Caco-2 (cell line): Measurements from ENCODE around the gene ZNF77. TPM values are rescaled to one million over a fixed set of nuclear protein-coding genes. Genes with fewer than 3 reads are reported as not detected.

Source experiments
- BruUV-seq: library from RNA; stranded (reverse); fragments of 400-500 nt; replicated peaks from 2 replicates; lab custom pipeline; 2021; lab: Mats Ljungman, UMichigan
- CTCF ChIA-PET: fragments of 300-600 bp; sonication (Branson Sonifier 250); formaldehyde crosslinking; loops from one replicate; lab custom pipeline; 2022; ENCODE audit warnings: antibody characterized with exemption; lab: Charles Lee
- POLR2A ChIA-PET: fragments of 300-600 bp; sonication (Branson Sonifier 250); formaldehyde crosslinking; loops from one replicate; lab custom pipeline; 2022; ENCODE audit warnings: antibody characterized with exemption; lab: Charles Lee
- DNase-seq, 2 experiments: peaks; one replicate each; pipeline versions ENCODE4 v3.0.0 to v3.0.0-alpha.2; 2020 to 2022
- H3K27me3 ChIP-seq: replicated peaks from 2 replicates; pipeline ENCODE4 v1.6.0; 2011; ENCODE audit warnings: low read length; ENCODE audit not compliant: control insufficient read depth, insufficient read depth
- H3K36me3 ChIP-seq: 2 replicates; pipeline ENCODE4 v1.5.1; 2011; ENCODE audit warnings: low read length; ENCODE audit not compliant: control insufficient read depth, insufficient read depth
- H3K4me1 ChIP-seq: fragments of 250-450 bp; sonication (Bioruptor Pico); 2 replicates; pipeline ENCODE4 v1.5.1; 2020; ENCODE audit warnings: mild to moderate bottlenecking
- H3K4me3 ChIP-seq: 2 replicates; pipeline ENCODE4 v1.5.1; 2011; ENCODE audit warnings: low read depth, mild to moderate bottlenecking, control low read depth, low read length
- H3K9me3 ChIP-seq: fragments of 250-450 bp; sonication (Bioruptor Pico); 2 replicates; pipeline ENCODE4 v1.5.1; 2020; ENCODE audit warnings: mild to moderate bottlenecking, moderate library complexity
- H3K27ac Mint-ChIP-seq: one replicate; pipeline ENCODE4 v1.8.0; 2022; ENCODE audit warnings: mixed read lengths; ENCODE audit not compliant: unreplicated experiment
- H3K27me3 Mint-ChIP-seq: one replicate; pipeline ENCODE4 v1.8.0; 2022; ENCODE audit warnings: mixed read lengths; ENCODE audit not compliant: insufficient read depth, unreplicated experiment
- H3K36me3 Mint-ChIP-seq: one replicate; pipeline ENCODE4 v1.8.0; 2022; ENCODE audit warnings: mild to moderate bottlenecking, mixed read lengths; ENCODE audit not compliant: insufficient read depth, unreplicated experiment
- H3K4me1 Mint-ChIP-seq: one replicate; pipeline ENCODE4 v1.8.0; 2022; ENCODE audit warnings: low read depth, mixed read lengths; ENCODE audit not compliant: unreplicated experiment
- H3K4me3 Mint-ChIP-seq: one replicate; pipeline ENCODE4 v1.8.0; 2022; ENCODE audit warnings: mild to moderate bottlenecking, moderate library complexity, mixed read lengths; ENCODE audit not compliant: unreplicated experiment
- H3K9me3 Mint-ChIP-seq: one replicate; pipeline ENCODE4 v1.8.0; 2022; ENCODE audit warnings: mixed read lengths; ENCODE audit not compliant: unreplicated experiment
- intact Hi-C: fragments of 100-400 bp; cut with micrococcal nuclease; formaldehyde crosslinking; loops from one replicate; pipeline ENCODE4 v1.10.0; 2022; ENCODE audit not compliant: unreplicated experiment
- total RNA-seq: library from RNA; stranded (reverse); gene quantifications from 2 replicates; pipeline ENCODE4 v1.2.3, GENCODE V29; 2022
- TF ChIP-seq, protein P1 (sequence below), 2 experiments: fragments of 200-600 bp in 1 of 2; IDR thresholded peaks; 1 replicate in 1 of 2; 2 replicates in 1 of 2; pipeline versions ENCODE4 v1.5.1 to v1.8.0; 2011 to 2022; ENCODE audit warnings: antibody characterized with exemption in 1 of 2, control low read depth in 1 of 2, inconsistent platforms in 1 of 2, low read depth in 1 of 2, low read length in 1 of 2, mild to moderate bottlenecking in 1 of 2, moderate library complexity in 1 of 2; ENCODE audit not compliant: insufficient read depth in 1 of 2, severe bottlenecking in 1 of 2, unreplicated experiment in 1 of 2

The ZNF77 gene
- total RNA-seq, 1 experiment from 2014 or later, result 6.3 TPM

- Histone ChIP-seq H3K4me3 (no peak overlapping the region), H3K4me1 (0 out of 2 replicates have a peak, but pooled peaks cover 3% of the 10 kb centered on the region), H3K36me3 (no peaks in the 10 kb centered on the region), H3K27me3 (no peaks in the 10 kb centered on the region), H3K9me3 (no peaks in the 10 kb centered on the region)
- no TSS peak for BruUV-seq
- H3K27me3 Mint-ChIP-seq, result no peaks in the 10 kb centered on the region
- intact Hi-C loops, result no loop called here
- TF ChIP-seq, protein P1, sequence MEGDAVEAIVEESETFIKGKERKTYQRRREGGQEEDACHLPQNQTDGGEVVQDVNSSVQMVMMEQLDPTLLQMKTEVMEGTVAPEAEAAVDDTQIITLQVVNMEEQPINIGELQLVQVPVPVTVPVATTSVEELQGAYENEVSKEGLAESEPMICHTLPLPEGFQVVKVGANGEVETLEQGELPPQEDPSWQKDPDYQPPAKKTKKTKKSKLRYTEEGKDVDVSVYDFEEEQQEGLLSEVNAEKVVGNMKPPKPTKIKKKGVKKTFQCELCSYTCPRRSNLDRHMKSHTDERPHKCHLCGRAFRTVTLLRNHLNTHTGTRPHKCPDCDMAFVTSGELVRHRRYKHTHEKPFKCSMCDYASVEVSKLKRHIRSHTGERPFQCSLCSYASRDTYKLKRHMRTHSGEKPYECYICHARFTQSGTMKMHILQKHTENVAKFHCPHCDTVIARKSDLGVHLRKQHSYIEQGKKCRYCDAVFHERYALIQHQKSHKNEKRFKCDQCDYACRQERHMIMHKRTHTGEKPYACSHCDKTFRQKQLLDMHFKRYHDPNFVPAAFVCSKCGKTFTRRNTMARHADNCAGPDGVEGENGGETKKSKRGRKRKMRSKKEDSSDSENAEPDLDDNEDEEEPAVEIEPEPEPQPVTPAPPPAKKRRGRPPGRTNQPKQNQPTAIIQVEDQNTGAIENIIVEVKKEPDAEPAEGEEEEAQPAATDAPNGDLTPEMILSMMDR (IDR thresholded peaks at IDR 0.05; ENCODE audit: insufficient read depth in 1 of 2, low read depth in 1 of 2, low read length in 1 of 2, severe bottlenecking in 1 of 2, unreplicated experiment in 1 of 2), result no peak
- H3K4me1 Mint-ChIP-seq, result no peaks in the 10 kb centered on the region
- ChIA-PET POLR2A (no interaction called here), CTCF (no interaction called here)
- no peaks in the 10 kb centered on the region for H3K36me3 Mint-ChIP-seq
- no peaks in the 10 kb centered on the region for H3K9me3 Mint-ChIP-seq
- DNase-seq, result no peak
- no peak overlapping the region for H3K27ac Mint-ChIP-seq
- H3K4me3 Mint-ChIP-seq, result no peak overlapping the region
Measured at GRCh38 chr19:2989236-2989946, 44.6 kb upstream of the ZNF77 start.

- Mint-ChIP-seq H3K9me3 (no peaks in the 10 kb centered on the region), H3K36me3 (no peaks in the 10 kb centered on the region), H3K4me1 (no peaks in the 10 kb centered on the region), H3K27ac (no peak overlapping the region), H3K4me3 (no peak overlapping the region), H3K27me3 (no peaks in the 10 kb centered on the region)
- Histone ChIP-seq H3K36me3 (no peaks in the 10 kb centered on the region), H3K9me3 (no peaks in the 10 kb centered on the region), H3K27me3 (no peaks in the 10 kb centered on the region), H3K4me3 (no peak overlapping the region), H3K4me1 (0 out of 2 replicates have a peak, but pooled peaks cover 3% of the 10 kb centered on the region)
- DNase-seq, result no peak
- TF ChIP-seq, protein P1 (IDR thresholded peaks at IDR 0.05; ENCODE audit: insufficient read depth in 1 of 2, low read depth in 1 of 2, low read length in 1 of 2, severe bottlenecking in 1 of 2, unreplicated experiment in 1 of 2), result no peak
- CTCF ChIA-PET, result no interaction called here
- POLR2A ChIA-PET, result no interaction called here
- no TSS peak for BruUV-seq
- intact Hi-C loops, result no loop called here
Measured at GRCh38 chr19:2988568-2988967, 43.8 kb upstream of the ZNF77 start.

DNA sequence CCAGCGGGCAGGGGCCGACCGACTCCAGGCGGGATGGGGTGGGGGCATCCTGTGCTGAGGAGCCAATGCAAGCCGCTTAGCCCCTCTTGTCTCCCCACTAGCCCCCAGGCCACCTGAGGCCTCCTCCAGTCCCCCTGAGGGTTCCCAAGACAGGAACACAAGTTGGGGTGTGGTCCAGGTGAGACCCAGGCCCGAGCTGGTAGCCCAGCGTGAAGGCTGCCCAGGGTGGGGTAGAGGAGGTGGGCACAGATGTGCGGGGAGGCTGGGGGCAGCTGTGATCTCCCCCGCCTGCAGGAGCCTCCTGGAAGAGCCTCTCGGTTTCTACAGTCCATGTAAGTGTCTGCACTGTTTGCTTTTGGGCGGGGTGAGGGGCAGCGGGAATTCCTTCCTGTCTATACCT lies 43.0 kb upstream of the ZNF77 start:
- no peak for DNase-seq
- H3K27me3 Mint-ChIP-seq, result no peaks in the 10 kb centered on the region
- no peaks in the 10 kb centered on the region for H3K9me3 Mint-ChIP-seq
- H3K27ac Mint-ChIP-seq, result no peak overlapping the region
- ChIA-PET CTCF (no interaction called here), POLR2A (no interaction called here)
- intact Hi-C loops, result no loop called here
- TF ChIP-seq, protein P1 (IDR thresholded peaks at IDR 0.05; ENCODE audit: insufficient read depth in 1 of 2, low read depth in 1 of 2, low read length in 1 of 2, severe bottlenecking in 1 of 2, unreplicated experiment in 1 of 2), result no peak
- no peak overlapping the region for H3K4me3 Mint-ChIP-seq
- H3K4me1 ChIP-seq, result 0 out of 2 replicates have a peak, but pooled peaks cover 3% of the 10 kb centered on the region
- H3K9me3 ChIP-seq, result no peaks in the 10 kb centered on the region
- no peak overlapping the region for H3K4me3 ChIP-seq
- H3K4me1 Mint-ChIP-seq, result no peaks in the 10 kb centered on the region
- BruUV-seq, result no TSS peak
- H3K27me3 ChIP-seq, result no peaks in the 10 kb centered on the region
- no peaks in the 10 kb centered on the region for H3K36me3 ChIP-seq
- no peaks in the 10 kb centered on the region for H3K36me3 Mint-ChIP-seq
